Activated CD4-positive, alpha-beta T cell treated with anti-CD3 and anti-CD28 coated beads, Interleukin-2, amount 50 U/mL, for 48 hours (primary cell): ENCODE measurements around the gene BARX1.

ENCODE experiments used
- DNase-seq, 2 experiments: peaks; one replicate each; pipeline ENCODE4 v3.0.0-alpha.2; 2020

The BARX1 gene

GRCh38 chr9:93916358-93916757, 38.8 kb downstream of the BARX1 start:
- no peak for DNase-seq

GRCh38 chr9:93911801-93912554, 43.2 kb downstream of the BARX1 start:
- no peak for DNase-seq

- DNase-seq = no peak
These were observed 43.9 kb downstream of the BARX1 start for GRCh38 chr9:93911136-93911745.

- DNase-seq = no peak
These were observed 44.6 kb downstream of the BARX1 start for GRCh38 chr9:93910598-93910997.

GRCh38 chr9:93910196-93910595, 45.0 kb downstream of the BARX1 start:
- DNase-seq = no peak

GRCh38 chr9:93909242-93909616, 45.9 kb downstream of the BARX1 start:
- no peak for DNase-seq

GRCh38 chr9:93908591-93909241, 46.4 kb downstream of the BARX1 start:
- no peak for DNase-seq

- no peak for DNase-seq
These were observed 47.5 kb downstream of the BARX1 start for GRCh38 chr9:93907551-93908199.

- no peak for DNase-seq
These were observed 48.8 kb downstream of the BARX1 start for GRCh38 chr9:93906195-93906880.

- no peak for DNase-seq
These were observed 49.6 kb downstream of the BARX1 start for GRCh38 chr9:93905473-93906133.

GRCh38 chr9:93904649-93905472, 50.3 kb downstream of the BARX1 start:
- DNase-seq = no peak

- no peak for DNase-seq
These were observed 51.1 kb downstream of the BARX1 start for GRCh38 chr9:93903886-93904648.

- DNase-seq = no peak
These were observed 52.1 kb downstream of the BARX1 start for GRCh38 chr9:93902780-93903655.

GRCh38 chr9:93902051-93902779, 52.9 kb downstream of the BARX1 start:
- DNase-seq = no peak
